Measurements from ENCODE around the gene WDR76.
A peak's percentile ranks its signal among the peaks of the same experiment; 100 is the strongest.

WDR76 gene

DNA sequence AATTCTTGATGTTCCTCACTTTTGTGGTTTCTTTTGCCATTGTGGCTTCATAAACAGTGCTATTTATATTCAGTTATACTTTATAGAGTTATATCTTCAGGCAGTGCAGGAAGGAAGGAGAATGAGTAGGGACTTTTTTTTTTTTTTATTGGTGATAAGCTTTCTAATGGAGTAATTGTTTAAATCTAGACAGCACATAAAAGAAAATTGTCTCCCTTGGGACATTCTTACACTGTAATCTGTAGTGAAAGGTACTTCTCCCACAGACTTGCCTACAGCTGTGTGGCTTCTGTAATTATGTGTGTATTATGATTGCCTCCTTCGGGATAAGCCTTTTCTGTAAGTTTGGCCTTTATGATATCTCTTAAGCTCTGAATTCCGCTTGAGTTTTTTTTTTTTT, 41.6 kb downstream of the WDR76 start:
- Histone ChIP-seq H3K4me2 (ENCODE audit: low read depth, low read length, poor library complexity, severe bottlenecking) (no peak overlapping the region), H4K20me1 (ENCODE audit: low read depth, low read length) (peaks cover 12% of the 10 kb centered on the region; the same call in 1 of the 2 replicates), H3F3A (ENCODE audit: insufficient read depth) (peaks cover 11% of the 10 kb centered on the region; the same call in 1 of the 2 replicates), H3K9me2 (replicated peaks; ENCODE audit: insufficient read depth, low read length) (no peaks in the 10 kb centered on the region), H3K4me3 (ENCODE audit: insufficient read depth, low read length, poor library complexity, severe bottlenecking) (no peak overlapping the region), H3K79me2 (ENCODE audit: insufficient read depth, low read length) (peaks cover 8% of the 10 kb centered on the region; the same call in 1 of the 2 replicates), H3K36me3 (ENCODE audit: low read length) (peaks cover 49% of the 10 kb centered on the region), H3K27me3 (ENCODE audit: low read length) (no peaks in the 10 kb centered on the region), H3K27ac (ENCODE audit: low read depth, low read length) (no peak overlapping the region), H2AFZ (ENCODE audit: low read depth, low read length, severe bottlenecking) (no peak overlapping the region), H3K9me3 (ENCODE audit: insufficient read depth, low read length) (no peaks in the 10 kb centered on the region), H3K9ac (ENCODE audit: low read length) (no peak overlapping the region)
- TF ChIP-seq CTCF (IDR thresholded peaks at IDR 0.05; ENCODE audit: insufficient read depth, low read length, poor library complexity, severe bottlenecking) (no peak), EZH2phosphoT487 (conservative IDR thresholded peaks at IDR 0.05; ENCODE audit: low read length) (no peak)

DNA sequence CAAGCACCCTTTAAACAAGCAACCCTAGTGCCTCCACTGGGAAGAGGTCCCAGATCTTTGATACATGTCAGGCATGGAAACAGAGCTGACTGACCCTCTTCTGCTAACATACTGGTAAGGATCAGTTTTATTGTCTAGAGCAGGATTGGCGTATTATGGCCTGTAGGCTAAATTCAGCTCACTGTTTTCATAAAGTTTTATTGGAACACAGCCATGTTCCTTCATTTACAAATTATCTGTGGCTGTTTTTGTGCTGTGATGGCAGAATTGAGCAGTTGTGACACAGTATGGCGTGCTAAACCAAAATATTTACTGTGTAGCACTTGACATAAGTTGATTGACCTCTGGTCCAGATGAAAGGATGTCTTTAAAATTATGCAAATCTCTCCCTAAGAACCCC, 45.0 kb downstream of the WDR76 start:
- H3K27ac ChIP-seq (ENCODE audit: low read depth, low read length): no peak overlapping the region
- peaks cover 41% of the 10 kb centered on the region for H3K36me3 ChIP-seq (ENCODE audit: low read length)
- H3K4me2 ChIP-seq (ENCODE audit: low read depth, low read length, poor library complexity, severe bottlenecking): no peak overlapping the region
- H2AFZ ChIP-seq (ENCODE audit: low read depth, low read length, severe bottlenecking): no peak overlapping the region
- H4K20me1 ChIP-seq (ENCODE audit: low read depth, low read length): peaks cover 12% of the 10 kb centered on the region; the same call in 1 of the 2 replicates
- H3K79me2 ChIP-seq (ENCODE audit: insufficient read depth, low read length): no peaks in the 10 kb centered on the region
- H3K9me2 ChIP-seq (replicated peaks; ENCODE audit: insufficient read depth, low read length): no peaks in the 10 kb centered on the region
- TF ChIP-seq CTCF (IDR thresholded peaks at IDR 0.05; ENCODE audit: insufficient read depth, low read length, poor library complexity, severe bottlenecking) (no peak), EZH2phosphoT487 (conservative IDR thresholded peaks at IDR 0.05; ENCODE audit: low read length) (no peak)
- no peaks in the 10 kb centered on the region for H3K9me3 ChIP-seq (ENCODE audit: insufficient read depth, low read length)
- H3K4me3 ChIP-seq (ENCODE audit: insufficient read depth, low read length, poor library complexity, severe bottlenecking): no peak overlapping the region
- peaks cover 6% of the 10 kb centered on the region; the same call in 1 of the 2 replicates for H3F3A ChIP-seq (ENCODE audit: insufficient read depth)
- no peak overlapping the region for H3K9ac ChIP-seq (ENCODE audit: low read length)
- no peaks in the 10 kb centered on the region for H3K27me3 ChIP-seq (ENCODE audit: low read length)

- no peak overlapping the region for H3K4me2 ChIP-seq (ENCODE audit: low read depth, low read length, poor library complexity, severe bottlenecking)
- no peaks in the 10 kb centered on the region for H3K27me3 ChIP-seq (ENCODE audit: low read length)
- peaks cover 8% of the 10 kb centered on the region; the same call in 1 of the 2 replicates for H4K20me1 ChIP-seq (ENCODE audit: low read depth, low read length)
- no peak overlapping the region for H3K4me3 ChIP-seq (ENCODE audit: insufficient read depth, low read length, poor library complexity, severe bottlenecking)
- TF ChIP-seq CTCF (IDR thresholded peaks at IDR 0.05; ENCODE audit: insufficient read depth, low read length, poor library complexity, severe bottlenecking) (peak; percentile 36), EZH2phosphoT487 (conservative IDR thresholded peaks at IDR 0.05; ENCODE audit: low read length) (no peak)
- H3K36me3 ChIP-seq (ENCODE audit: low read length): peaks cover 42% of the 10 kb centered on the region
- H3K79me2 ChIP-seq (ENCODE audit: insufficient read depth, low read length): no peaks in the 10 kb centered on the region
- no peaks in the 10 kb centered on the region for H3K9me3 ChIP-seq (ENCODE audit: insufficient read depth, low read length)
- H3F3A ChIP-seq (ENCODE audit: insufficient read depth): peaks cover 6% of the 10 kb centered on the region; the same call in 1 of the 2 replicates
- no peaks in the 10 kb centered on the region for H3K9me2 ChIP-seq (replicated peaks; ENCODE audit: insufficient read depth, low read length)
- no peak overlapping the region for H3K27ac ChIP-seq (ENCODE audit: low read depth, low read length)
- no peak overlapping the region for H3K9ac ChIP-seq (ENCODE audit: low read length)
- no peak overlapping the region for H2AFZ ChIP-seq (ENCODE audit: low read depth, low read length, severe bottlenecking)
Measured at GRCh38 chr15:43872416-43873020, 45.7 kb downstream of the WDR76 start.
